GM18499 (cell line): ENCODE data around the gene SLC6A7.

ENCODE experiments used
- ATAC-seq: cut with Tn5 transposase; IDR thresholded peaks from one replicate; pipeline ENCODE4 v1.9.1; 2021; ENCODE audit warnings: moderate number of reproducible peaks; ENCODE audit not compliant: insufficient read depth, unreplicated experiment

SLC6A7 gene

DNA sequence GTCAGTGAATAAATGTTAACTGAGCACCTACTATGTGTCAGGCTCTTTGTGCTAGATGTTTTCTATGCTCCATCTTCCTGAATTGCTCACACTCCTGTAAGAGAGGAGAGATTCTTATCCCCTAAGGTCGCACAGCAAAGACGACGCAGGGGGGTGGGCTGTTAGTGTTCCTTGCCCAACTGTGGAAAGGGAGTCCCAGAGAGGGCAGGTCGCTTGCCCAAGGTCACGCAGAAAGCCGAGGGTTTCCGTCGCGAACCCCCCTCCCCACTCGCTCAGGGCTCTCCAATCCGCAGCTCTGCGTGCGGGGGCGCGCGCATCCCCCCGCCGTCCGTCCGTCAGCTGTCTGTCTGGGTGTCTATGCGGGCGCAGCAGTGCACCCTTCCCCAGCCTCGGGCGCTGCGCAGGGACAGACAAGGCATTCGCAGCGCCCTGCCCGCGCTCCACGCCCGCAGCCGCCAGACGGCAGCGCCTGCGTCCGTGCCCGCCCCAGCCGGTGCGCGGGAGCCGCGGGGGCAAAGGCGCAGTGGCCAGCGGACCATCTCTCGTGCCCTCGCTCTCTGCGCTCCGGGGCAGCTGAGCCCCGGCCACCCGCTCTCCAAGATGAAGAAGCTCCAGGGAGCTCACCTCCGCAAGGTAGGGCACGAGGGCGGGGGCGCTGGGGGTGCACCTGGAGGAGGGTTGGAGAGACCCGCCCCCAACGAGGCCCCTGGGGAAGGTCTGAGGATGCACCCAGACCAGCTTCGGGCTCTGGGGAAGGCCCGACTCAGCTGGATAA lies at the start of gene SLC6A7:
SLC6A7 (plus strand) TSS at position 335 of the 775 bp plus-strand sequence; CDS start at position 601, 266 bp downstream.
- ATAC-seq: no peak

DNA sequence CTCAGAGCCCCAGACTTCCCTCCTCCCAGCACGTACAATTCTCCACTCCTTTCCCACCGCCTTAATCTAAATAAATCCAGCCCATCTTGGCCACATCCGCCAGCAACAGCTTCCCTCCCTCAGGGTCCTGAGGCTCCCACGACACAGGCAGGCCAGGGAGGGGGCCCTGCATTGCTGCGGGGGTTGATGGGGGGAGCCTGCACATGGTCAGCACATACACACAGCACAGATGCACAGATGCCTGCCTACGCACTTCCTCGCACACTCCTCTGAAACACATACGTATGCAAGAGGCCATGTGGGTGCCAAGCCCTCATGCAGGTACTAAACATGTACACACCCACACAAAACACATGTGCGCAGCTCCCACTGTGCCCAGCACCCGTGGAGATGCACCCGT lies 49.0 kb upstream of the SLC6A7 start:
- ATAC-seq: no peak

- no peak for ATAC-seq
Observed at GRCh38 chr5:150141544-150142184, 48.2 kb upstream of the SLC6A7 start.

- no peak for ATAC-seq
Observed at GRCh38 chr5:150142185-150142958, 47.5 kb upstream of the SLC6A7 start.

DNA sequence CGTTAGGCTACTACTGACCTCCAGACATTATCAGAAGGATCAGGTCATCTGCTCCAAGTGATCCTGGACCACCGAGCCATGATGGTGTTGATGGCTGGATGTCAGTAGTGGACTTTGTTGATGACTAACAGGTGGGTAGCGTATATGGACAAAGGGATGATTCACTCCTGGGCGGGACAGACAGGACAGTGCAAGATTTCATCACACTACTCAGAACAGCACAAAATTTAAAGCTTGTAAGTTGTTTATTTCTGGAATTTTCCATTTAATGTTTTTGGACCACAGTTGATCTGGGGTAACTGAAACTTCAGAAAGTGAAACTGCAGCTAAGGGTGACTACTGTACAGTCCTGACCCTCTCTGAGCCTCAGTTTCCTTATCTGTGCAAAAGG lies 46.9 kb upstream of the SLC6A7 start:
- no peak for ATAC-seq

GRCh38 chr5:150143350-150144245 lies 46.3 kb upstream of the SLC6A7 start:
- no peak for ATAC-seq

DNA sequence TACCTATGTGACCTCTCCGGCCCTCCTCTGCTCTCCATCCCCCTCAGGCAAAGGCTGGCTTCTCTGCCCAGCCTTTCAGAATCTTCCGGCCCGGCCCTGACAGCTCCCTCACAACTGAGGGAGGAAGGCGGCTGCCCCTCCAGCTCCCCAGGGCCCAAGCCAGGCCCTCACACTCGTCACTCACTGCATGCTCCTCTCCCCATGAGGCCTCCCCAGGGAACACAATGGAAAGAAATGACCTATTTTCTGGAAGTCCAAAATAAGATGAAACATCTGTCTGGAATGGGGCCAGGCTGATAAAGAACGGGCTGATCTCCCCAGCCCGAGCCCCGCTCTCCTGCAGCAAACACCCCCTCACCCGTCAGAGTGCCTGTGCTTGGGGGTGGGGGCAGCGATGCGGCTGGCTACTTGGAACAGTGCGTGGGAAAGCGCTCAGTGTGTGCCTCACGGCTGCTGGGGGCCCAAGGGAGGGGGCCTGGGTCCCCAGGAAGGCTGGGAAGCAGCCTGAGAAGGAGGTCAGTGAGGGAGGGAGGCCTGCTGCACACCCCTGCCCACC lies 45.5 kb upstream of the SLC6A7 start:
- ATAC-seq: no peak

- no peak for ATAC-seq
Observed at GRCh38 chr5:150144879-150145278, 45.0 kb upstream of the SLC6A7 start.

DNA sequence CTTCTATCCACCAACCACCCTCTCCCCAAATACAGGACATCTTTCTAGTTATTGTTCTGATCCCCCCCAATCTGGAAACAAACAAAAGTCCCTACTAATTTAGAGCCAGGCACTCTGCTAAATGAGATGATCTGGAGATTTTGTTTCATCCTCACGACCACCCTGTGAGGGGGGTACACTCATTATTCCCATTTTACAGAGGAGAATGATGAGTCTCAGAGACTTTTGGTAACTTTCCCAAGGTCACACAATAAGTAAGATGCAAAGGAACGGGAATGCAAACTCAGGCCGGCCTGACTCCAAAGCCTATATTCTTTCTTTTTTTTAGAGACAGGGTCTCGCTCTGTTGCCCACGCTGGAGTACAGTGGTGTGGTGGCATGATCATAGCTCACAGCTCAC lies 43.6 kb upstream of the SLC6A7 start:
- ATAC-seq: no peak

GRCh38 chr5:150146862-150147601 lies 42.8 kb upstream of the SLC6A7 start:
- no peak for ATAC-seq

DNA sequence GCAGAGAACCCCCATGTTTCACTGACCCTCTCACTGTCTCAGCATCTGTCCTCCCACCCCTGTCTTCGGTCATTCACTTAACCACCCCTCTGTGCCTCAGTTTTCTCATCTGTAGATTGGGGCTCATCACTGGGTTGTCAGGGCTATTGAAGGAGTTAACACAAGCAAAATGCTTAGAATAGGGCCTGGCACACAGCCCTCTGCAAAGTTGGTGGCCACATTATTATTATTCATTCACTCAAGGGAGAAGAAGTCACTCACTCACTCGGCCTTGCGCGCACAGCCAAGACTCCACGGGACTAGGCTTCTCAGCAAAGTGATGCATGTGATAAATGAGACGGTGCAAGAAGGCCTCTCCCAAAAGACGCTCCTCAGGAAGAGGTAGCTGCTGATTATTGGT lies 42.2 kb upstream of the SLC6A7 start:
- ATAC-seq: no peak

GRCh38 chr5:150148117-150148927 lies 41.5 kb upstream of the SLC6A7 start:
- ATAC-seq: no peak

- ATAC-seq: no peak
Observed at GRCh38 chr5:150149618-150150017, 40.2 kb upstream of the SLC6A7 start.

GRCh38 chr5:150152636-150153462 lies 37.0 kb upstream of the SLC6A7 start:
- no peak for ATAC-seq

DNA sequence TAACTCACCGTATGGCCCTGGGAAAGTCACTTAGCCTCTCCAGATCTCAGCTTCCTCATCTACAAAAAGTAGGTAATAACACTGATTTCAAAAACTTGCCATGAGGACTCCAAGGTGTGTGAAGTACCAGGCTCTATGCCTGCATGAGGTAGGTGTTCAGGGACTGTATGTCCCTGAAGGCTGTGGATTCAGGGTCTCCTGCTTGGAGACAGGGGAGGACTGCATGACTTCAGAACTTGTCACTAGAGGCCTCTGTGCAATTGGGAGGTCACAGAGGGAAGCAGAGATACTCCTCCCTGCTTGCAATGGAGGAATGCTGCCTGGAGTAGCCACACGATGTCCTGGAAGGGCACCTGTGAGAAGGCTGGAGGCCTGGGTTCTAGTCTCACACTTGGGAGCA lies 36.4 kb upstream of the SLC6A7 start:
- ATAC-seq: no peak

DNA sequence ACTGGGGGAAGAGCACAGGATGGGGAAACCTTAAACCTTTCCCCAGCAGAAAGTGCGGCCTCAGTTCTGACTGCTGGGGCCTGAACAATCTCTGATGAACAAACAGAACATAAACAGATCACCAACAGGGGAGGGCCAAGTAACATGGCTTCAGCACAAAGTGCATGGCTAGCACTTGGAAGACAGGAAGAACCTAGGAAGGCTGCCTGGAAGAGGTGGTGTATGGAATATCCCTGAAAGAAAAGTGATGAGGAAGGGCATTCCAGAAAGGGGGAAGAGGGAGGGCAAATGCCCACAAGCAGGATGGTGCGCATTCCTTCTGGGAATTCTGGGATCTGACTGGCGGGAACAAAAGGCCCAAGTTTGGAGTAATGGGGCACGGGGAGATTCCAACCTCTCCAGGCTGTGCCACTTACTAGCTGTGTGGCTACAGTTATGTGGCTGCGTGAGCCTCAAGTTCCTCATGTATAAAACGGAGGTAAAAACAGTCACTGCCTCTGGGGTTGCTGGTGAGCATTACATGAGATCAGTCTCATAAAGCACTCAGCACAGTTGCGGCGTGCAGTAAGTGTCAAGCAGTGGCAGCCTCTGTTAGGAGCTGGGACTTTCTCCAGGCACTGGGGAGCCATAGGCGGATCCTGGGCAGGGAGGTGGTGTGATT lies 35.8 kb upstream of the SLC6A7 start:
- ATAC-seq: no peak

DNA sequence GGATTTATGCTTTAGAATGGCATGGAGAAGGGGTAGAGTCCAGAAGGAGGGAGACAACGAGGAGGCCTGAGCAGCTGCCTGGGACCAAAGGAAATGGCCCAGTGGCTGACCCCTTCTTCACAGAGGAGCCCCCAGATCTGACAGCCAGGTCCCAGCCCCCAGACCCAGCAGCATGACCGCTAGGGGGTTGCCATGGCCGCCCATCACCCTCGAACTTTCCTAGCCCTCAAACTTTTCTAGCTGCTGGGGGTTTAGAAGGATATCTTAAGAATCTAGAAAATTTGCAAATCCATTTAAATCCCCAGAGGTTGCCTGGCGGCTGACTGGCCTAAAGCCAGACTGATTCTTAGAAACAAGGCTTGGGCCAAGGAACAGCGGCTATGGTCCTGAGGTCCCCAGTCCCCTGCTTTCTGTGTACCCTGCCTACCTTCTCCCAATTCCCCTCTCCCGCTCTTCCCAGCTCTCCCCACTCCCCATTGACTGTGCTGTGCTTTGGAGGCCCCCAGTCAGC lies 35.2 kb upstream of the SLC6A7 start:
- ATAC-seq: no peak
